Measurements from ENCODE around the gene WNT8B.

The WNT8B gene

DNA sequence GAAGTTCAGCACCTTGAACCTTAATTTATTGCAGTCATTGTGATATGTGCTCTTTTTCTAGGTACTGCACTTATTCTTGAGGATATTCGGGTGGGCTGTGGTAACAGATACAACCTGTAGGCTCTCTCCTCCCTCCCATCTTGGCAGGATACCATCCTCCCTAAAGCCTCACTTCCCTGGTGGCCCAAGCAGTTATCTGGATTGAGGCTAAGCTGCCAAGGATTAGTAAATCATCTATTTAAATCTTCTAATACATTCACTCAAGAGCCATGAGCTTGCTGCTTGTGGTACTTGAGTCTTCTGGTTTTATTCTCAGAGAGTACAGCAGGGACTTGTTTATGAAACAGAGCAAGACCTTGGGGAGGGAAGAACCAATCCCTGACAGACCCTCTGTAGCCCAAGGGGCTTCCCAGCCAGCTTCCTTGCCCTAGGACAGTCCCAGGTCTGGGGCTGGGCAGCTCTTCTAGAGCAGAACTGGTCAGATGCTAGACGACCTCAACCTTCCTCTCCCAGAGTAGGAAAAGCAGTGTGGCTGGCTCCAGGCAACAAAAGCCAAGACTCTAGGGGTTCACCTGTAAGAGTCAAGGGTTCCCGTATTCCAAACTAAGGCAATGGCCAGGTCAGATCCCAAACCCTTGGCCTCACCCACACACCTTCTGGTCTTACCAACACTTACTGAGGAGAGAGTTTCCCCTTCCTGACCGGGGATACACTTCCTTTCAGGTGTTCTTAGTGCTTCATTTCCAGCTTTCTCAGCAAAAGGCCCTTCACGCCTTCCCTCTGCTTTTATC, 21.3 kb downstream of the WNT8B start:
- DNase-seq: no peak

DNA sequence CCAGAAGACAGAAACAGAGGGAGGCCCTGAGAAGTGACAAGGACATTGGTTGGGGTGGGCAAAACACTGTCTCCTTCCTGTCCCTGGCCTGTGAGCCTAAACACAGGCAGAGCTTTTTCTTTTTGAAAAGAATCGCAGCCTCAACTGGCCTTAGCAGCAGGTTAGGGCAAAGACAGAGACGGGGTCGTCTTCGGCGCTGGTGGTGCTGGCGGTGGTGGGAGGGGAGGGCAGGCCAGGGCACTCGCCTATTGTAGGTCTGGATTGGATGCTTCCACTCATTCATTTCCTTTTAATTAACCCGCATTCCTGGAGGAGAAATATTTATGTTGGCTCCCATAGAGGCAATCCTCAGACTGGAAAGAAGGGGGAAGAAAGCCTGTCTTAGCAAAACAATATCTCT, 22.6 kb downstream of the WNT8B start:
- DNase-seq: no peak

- DNase-seq: no peak
Measured at GRCh38 chr10:100485801-100486495, 23.1 kb downstream of the WNT8B start.

GRCh38 chr10:100487529-100487928, 24.7 kb downstream of the WNT8B start:
- no peak for DNase-seq

DNA sequence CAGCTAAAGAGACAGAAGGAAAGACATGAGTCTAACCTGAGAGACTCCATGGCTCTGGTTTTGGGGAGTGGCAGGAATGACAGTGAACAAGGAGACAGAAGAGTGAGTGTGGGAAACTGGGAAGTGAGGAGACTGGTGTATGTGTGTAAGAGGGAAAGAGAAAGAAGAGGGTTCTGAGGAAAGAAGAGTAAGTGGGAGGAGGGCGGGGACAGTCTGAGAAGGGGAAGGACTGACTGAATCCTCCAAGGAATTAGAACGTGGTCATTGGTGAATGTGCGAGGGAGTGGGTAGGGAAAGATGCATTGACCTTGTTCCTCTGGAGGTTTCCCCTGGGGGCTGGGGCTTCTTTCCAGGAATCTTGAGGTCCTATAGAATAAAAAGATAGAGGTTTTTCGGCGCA, 26.6 kb downstream of the WNT8B start:
- DNase-seq: no peak

DNA sequence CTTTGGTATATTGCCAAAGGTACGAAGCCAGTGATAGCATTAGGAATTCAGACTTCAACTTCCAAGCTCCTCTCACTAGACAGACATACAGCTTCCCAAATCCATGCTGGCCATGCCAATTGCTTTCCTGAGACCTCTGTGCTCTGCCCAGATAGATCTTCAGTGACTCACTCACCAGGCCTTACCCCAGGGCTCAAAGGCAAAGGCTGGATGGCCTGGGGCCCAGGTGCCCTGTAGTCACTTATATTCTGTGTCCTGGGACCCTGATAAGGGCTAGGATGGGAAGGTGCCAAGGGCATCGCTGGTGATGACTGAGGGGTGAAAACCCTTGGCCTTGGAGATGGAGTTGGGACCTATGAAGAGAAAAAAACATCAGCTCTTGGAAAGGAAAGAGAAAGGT, 27.7 kb downstream of the WNT8B start:
- DNase-seq: no peak

DNA sequence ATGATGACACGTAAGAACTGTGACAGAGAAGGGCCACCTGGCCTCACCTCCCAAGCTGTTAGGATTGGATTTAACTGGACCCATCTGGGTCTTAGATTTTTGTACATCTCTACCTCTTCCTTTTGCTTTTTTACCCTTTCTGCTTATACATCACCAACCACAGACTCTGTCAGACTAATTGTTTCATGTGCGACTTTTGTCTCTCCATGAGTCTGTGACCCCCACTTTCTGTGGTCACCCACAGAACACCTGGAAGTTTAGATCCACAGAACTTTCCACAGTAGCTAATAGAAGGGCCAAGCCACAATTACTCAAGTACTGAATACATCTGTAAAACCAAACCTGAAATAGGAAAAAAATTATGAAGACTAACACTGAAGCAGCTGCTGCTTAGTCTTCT, 33.8 kb downstream of the WNT8B start:
- no peak for DNase-seq

DNA sequence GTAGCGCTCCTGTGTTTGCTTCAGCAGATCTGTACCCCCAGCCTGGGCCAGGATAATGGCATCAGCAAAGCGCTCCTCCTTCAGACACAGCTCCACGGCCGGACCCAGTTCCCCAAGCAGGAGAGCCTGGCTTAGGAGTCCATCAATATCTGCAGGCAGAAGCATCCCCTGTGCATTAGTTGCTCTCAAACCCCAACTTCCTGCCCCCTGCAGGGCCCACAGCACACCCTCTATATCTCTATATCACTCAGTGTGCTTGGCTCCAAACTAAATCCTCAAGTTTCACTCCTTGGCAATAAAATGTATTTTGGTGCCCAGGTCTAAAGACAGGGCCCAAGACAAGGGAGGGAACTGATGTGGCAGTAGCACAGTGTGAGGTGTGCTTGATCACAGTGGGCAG, 35.2 kb downstream of the WNT8B start:
- DNase-seq: no peak

- DNase-seq: no peak
Measured at GRCh38 chr10:100501423-100501822, 38.6 kb downstream of the WNT8B start.

DNA sequence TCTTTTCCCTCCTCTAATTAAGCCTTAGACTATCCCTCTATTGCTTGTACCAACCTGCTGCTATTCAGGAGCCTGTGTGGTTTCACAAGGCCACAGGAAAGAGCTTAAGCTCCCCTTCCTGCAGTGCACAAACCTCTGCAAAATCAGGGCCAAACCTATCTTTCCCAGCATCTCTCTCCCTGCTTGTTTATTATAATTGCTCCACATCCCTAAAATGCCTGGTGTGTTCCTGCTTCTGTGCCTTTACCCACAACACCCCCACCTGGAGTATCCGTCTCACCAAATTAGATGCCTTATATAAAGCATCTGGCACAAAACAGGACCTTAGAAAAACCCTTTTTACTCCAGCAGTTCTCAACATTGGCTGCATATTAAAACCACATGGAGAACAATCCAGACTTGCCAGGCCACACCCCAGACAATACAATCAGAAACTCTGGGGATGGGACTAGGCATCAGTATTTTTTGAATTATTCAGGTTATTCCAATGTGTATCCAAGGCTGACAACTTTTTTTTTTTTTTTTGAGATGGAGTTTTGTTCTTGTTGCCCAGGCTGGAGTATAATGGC, 40.2 kb downstream of the WNT8B start:
- no peak for DNase-seq

GRCh38 chr10:100504096-100504495, 41.3 kb downstream of the WNT8B start:
- no peak for DNase-seq

DNA sequence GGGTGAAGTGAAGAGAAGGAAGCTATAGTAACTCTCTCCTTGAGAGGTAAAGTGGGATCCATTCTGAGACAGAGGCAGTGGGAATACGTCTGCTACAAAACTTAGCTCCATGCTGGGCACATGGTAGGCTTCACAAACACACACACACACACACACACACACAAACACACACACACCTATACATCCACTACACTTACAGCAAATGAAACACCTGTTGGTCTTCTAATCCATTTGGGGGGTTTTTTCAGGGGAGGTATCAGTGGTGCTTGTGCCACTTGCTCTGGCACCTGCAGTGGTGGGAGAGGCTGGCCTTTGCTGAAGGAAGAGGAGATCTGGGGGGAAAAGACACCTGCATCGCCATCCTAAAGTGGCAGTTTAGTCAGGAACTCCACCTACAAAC, 42.4 kb downstream of the WNT8B start:
- no peak for DNase-seq

DNA sequence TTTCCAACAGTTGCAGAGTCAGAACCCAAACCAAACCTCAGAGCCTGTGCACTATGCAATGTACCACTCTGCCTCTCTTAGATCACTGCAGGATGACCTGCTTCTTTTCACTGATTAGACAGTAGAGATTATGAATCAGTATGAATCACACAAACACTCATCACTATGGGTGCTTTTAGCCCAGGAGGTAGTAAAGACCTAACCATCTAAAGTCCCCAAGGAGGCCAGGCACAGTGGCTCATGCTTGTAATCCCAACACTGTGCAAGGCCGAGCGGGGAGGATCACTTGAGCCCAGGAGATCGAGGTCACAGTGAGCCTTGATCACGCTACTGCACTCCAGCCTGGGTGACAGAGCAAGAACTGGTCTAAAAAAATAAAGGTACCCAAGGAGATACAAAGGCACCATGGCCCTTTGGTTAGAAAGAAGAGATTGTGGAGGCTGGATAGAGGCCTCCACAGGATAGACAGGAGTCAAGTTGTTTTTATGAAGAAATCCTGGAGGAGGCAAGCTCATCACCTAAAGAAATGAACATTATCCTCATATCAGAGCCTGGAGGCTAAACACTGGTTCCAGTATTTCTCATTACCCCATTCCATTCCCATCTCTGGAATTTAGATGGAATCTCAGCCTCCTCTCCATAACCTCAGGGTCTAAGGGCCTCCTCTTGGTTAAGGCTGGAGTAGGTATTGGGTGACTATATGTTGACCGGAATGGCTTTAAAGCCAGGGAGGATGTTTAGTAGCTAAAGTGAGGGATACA, 44.0 kb downstream of the WNT8B start:
- no peak for DNase-seq

DNA sequence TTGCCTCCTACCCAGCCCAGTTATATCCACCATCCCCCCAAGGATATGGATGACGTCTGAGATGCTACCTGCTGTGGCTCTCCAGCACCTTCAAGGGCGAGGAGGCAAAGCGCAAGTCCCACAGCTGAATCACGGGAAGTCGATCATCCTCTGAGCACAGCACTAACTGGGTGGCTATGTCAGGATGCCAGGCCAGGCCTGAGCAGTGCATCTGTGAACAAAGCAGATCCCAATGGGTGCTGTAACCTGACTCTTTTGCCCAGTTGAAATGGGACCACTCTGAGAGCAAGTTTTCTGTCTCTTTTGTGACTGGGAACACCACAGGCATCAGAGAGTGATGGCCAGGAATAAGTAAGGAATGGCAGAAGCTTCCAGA, 44.5 kb downstream of the WNT8B start:
- no peak for DNase-seq

DNA sequence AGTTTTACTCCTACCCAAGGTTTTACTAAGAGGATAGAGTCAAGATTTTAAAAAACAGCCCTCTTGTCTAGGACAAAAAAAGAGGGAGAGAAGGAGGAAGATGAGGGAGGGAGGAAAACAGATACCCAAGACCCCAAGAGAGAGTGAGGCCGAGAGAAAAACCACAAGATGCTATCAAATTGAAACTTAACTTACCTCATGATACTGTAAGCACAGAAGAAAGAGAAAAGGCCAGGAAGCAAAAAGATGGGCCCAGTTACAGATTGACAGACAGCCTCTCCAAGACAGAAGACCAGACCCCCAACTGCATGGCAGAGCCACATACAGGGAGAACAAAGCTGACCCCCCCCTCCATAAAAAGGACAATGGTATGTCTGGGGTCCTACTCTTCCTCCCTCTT, 45.5 kb downstream of the WNT8B start:
- DNase-seq: no peak

- DNase-seq: peak in 1 of 2 experiments; percentile 43
Measured at GRCh38 chr10:100508691-100509150, 45.9 kb downstream of the WNT8B start.

DNA sequence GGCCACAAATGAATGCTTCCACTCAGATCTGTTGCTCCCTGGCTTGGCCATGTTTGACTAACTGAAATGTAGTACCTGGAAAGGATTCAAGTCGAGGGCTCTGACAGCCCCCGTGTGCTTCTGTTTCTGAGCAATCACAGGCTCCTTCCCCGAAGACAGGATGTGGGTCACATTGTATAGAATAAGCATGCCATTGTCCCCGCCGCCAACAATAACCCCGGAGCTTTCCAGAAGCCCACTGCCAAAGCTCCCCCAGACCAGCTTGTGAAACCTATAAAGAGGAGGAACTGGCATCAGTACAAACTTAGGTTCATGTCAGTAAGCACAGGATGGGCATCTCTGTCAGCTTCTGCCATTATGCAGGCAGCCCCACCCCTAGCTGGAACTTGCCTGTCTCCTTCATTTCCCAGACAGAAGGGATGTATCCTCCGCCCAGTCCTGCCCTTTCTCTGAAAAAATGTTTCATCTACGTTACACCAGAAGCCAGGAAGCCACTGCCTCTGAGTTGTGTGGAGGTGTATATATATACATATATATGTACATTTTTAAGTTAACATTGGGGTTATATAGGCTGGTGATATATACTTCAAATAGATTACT, 46.5 kb downstream of the WNT8B start:
- peak in 1 of 2 experiments; percentile 73 for DNase-seq

- peak in 1 of 2 experiments; percentile 75 for DNase-seq
Measured at GRCh38 chr10:100510533-100511308, 47.9 kb downstream of the WNT8B start.

DNA sequence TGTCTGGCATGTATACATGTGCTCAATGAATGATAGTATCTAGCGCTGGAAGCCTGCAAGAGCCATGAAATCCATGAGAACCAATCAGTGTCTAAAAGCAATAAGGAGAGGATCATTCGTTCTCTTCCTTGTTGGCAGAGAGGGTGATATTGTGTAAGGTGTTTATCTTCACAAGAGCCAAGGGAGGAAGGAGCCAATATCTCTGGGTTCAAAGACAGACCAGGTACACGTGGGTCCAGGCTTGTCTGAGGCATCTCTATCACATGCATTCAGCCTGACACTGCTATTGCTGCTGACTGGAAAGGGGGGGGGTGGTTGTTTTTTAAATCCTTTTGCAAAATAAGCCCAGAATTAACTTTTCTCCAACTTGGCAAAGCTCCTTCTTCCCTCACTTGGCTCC, 52.8 kb downstream of the WNT8B start:
- no peak for DNase-seq

DNA sequence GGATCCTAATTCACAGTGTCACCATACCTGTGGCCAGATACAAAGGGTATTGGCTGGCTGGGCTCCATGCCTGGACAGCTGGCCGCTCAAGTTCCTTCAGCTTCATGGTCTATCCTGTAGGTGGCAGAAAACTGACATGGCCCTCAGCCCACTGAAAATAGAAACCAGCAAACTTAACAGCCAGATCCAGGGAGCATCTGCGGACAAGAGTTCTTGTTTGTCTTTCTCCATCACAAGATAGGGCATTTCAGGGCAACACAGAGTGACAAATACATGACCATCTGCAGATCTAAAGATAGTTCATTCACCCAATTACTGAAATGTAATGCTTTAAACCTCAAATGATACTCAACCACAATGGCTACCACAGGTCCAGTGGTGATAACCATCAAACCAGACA, 54.0 kb downstream of the WNT8B start:
- no peak for DNase-seq

DNA sequence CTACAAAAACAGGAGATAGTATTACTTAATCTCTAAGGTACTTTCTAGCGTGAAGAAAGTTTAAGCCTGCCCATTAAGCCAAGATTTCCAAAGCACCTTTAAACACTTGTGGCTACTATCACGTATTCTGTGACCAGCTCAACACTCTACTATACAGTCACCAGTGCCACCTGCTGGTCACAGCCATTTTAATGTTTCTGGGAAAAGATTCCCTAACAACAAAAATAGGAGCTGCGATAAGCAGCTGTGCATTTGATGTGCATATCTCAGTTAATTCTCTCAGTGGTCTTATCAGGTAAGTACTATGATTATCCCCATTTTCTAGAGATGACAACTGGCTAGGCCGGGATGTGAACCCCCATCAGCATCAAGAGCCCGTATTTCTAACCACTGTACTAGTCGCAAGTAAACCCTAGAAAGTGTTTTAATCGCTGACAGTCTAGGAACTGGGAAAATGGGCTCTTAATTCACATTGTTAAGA, 56.0 kb downstream of the WNT8B start:
- DNase-seq: peak; percentile 46 to 56

Measured in stimulated activated CD4-positive, alpha-beta T cell treated with anti-CD3 and anti-CD28 coated beads, Interleukin-4, amount 100 ng/mL, for 4 hours (primary cell).